NCI-H510A (cell line): ENCODE measurements around the gene MIEN1.
"Not testable (repeated sequence)": the region's sequence is repeated elsewhere in the genome, so short reads cannot be mapped to it uniquely, and the experiment has no call there.

Source experiments
- DNase-seq: peaks from one replicate; lab custom pipeline; 2025; lab: John Stamatoyannopoulos, UW

The MIEN1 gene

DNA sequence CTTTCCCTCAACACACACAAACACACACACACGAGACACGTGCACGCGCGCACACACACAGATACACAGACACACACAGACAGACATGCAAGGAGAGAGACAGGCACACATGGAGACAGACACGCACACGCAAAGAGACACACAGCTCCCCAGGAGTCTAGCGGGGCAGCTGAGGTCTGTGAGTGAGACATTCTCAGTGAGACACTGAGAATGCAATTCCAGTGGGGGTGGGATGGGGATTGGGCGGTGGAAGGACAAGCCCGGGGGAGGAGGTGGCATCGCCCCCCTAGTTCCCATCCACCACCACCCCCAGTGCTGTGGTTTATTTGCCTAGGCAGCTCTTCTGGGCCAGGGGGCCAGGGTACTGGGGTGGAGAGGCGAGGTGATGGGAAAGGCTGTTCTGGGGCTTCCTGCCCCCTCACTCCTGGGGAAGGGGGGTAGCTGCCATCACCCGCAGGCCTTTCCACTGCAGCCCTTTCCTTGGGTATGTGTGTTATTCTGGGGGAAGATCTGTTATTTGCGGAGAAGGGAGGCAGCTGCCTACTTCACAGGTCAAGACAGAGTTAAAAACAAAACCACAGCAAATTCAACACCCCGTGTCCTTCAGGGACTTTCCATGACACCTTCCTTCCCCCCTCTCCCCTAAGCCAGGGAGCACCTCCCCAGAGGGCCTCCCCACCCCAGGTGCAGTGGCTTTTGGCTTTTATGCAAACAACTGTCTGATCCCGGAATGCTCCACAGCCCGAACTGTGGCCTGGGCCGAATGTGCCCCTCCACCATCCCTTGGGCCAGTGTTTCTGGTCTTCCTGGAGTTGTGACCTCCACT, 25.4 kb upstream of the MIEN1 start:
- DNase-seq = no peak

DNA sequence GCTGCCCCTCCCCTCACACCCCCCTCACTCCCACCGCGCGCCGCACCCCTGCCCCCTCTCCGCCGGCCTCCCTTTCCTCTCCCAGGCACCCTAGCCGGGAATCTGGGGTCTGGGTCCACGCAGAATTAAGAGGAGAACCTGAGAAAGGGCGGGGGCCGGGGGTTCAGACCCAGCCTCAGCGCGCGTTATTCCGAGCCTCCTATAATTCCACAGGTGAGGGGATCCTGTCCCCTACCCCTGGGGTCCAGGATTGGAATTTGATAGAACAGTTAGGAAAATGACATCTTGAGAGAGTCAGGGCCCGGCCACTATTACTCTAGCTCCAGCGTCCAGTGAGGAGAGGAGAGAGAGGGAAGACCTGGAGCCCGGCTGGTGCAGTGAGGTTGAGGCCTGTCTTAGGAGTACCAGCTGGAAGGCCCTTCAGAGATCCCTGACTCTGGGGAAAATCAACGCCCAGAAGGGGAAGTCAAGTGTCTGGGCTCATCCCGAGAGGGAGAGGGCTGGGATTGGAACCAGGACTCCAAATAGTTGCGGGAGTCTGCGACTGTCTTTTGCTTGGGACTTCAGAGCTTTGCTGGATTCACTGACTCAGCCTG, 24.7 kb upstream of the MIEN1 start:
- DNase-seq = no peak

GRCh38 chr17:39754161-39754957, 24.0 kb upstream of the MIEN1 start:
- peak; percentile 87 for DNase-seq

DNA sequence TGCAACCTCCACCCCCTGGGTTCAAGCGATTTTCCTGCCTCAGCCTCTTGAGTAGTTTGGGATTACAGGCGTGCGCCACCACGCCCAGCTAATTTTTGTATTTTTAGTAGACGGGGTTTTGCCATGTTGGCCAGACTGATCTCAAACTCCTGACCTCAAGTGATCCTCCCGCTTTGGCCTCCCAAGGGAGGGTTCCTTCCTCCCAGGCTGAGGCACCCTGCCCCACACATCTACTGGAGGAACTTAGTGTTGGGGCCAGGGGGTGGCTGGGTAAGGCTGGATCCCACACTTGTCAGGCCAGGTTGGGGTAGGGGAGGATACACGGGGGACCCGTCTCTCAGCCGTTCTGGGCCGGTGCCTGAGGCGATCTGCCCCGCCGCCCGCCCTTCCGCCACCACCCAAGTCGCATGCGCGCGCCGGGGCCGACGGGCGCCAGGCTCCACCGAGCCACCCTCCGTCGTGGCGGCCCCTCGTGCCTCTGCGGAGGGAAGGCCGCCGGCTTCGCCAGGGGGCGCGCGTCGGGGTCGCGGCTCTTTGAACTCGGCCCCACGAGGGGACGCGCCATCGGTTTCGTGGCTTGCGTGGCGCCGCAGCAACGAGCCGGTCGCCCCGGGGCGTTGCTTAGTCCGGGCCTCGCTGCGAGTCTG, 23.3 kb upstream of the MIEN1 start:
- DNase-seq = peak; percentile 34

DNA sequence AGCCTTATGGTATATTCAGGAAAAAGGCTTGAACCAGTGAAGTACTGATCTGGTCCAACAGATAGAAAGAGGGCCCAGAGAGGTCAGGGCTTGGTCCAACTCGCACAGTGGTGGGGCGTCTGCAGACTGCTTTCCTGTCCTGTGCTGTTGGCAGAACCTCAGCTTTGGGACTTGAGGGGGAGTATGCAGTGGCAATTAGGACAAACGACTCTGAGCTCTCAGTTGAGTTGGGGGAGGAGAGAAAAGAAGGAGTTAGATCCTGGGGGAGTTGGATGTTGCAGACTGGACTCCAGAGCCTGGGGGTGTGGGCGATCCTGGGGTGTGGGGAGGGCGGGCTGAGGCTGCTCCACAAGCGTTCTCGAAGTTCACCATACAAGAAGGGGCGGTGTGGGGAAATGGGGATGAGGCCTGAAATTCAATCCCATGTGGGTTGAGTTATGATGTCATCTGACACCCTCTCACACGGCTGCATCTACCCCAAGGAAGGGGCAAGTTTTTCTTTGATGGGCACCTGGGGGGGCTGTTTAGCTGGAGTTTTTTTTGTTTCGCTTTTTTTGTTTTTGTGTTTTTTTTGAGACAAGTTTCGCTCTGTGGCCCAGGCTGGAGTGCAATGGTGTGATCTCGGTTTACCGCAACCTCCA, 22.0 kb upstream of the MIEN1 start:
- no peak for DNase-seq

- DNase-seq = no peak
These were observed 21.3 kb upstream of the MIEN1 start for GRCh38 chr17:39751637-39752036.

DNA sequence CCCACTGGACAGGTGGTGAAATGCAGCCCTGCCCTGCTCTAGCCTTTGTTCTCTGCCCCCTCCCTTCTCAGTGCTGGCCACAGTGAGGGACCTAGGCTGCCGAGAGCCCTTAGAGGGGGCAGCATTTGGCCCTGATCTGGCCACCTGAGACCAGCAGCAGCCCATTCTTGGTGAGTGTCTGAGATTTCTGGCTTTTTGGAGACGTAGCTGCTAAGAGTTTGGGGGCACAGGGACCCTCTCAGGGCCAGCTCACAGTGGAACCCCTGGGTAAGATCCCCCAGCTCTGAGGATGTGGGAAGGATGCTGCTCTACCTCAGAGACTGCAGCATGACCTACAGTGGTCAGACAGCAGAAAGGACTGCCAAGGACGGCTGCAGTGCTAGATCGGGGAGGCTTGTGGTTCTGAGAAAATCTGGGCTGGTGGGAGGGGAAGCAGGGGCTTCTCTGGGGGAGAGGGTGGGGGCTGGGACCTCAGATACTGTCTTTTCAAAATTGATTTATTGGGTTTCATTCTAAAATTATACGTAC, 20.7 kb upstream of the MIEN1 start:
- no peak for DNase-seq

DNA sequence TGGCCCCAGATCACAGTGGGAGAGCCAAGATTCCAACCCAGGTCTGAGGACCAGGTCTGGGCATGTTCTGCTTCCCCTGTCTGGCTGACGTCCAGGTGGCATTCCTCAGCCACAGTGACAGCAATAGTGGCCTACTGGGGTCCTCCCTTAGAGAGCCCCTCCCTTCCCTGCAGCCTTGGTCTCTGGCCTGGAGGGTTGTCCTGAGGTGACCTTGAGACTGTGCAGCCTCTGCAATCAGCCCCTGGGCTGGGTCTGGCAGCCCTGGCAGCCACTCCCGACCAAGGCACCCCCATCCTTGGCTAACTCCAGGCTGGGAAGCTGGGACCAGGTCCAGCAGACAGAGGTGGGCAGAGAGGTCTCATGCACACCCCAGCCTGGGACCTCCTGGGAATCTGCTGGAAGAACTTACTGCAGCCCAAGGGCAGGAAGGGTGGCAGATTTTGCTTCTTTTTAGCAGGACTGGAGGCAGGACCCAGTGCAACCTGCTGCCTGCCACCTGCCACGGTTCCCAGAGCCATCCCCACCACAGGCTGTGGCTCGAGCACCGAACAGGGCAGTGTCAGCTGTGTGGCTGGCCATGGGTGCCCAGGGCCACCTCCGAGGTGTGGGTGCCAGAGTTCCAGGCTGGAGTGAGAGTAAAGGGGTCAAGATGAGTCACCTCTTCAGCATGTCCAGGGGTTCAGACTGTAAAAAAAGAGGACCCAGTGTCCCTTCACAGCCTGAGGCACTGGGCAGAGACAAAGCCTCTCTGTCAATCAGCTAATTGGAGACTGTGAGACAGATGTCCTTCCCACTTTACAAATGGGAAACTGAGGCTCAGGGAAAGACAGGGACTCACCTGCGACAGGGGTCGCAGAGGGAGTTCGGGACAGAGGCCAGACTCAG, 20.0 kb upstream of the MIEN1 start:
- no peak for DNase-seq

GRCh38 chr17:39748444-39749034, 18.2 kb upstream of the MIEN1 start:
- DNase-seq = not testable (repeated sequence)

DNA sequence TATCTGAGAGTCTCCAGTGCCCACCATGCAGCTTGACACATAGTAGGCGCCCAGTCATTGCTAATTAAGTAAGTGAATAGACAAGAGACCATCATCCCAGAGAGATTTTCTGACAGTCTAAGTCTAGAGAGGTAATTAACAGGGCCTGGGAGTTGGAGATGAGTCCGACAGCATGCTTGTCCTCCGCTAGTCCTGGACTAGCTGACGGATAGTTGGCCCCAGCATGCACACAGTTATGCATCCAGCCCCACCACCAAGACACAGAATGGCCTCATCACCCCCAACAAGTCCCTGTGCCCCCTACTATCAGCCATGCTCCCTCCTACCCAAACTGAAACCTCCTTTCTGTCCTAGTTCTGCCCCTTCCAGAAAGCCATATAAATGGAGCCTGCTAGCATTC, 17.4 kb upstream of the MIEN1 start:
- DNase-seq = no peak

- DNase-seq = no peak
These were observed 15.8 kb upstream of the MIEN1 start for GRCh38 chr17:39746145-39746461.

DNA sequence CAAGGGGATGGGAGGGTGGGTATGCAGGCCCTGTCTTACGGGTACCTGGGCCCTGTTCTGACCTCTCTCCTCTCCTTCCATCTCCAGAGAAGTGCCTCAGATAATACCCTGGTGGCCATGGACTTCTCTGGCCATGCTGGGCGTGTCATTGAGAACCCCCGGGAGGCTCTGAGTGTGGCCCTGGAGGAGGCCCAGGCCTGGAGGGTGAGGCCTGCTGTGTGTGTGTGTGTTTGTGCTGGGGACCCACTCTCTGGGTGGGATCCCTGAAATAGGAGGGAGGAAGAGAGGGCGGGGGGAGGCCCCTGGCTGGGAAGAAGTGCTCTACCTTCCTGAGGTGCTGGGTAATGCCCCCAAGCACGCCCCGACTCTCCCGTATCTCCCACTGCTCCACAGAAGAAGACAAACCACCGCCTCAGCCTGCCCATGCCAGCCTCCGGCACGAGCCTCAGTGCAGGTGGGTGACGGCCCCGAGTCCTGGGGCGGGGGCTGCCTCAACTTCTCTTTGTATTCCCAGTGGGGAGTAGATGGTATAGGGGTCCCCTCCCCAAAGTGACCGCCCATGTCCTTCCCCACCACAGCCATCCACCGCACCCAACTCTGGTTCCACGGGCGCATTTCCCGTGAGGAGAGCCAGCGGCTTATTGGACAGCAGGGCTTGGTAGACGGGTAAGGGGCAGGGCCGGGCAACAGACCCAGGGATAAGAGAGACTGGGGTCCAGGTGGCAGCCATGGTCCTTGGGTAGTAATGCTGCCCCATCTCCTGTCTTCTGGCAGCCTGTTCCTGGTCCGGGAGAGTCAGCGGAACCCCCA, 15.2 kb upstream of the MIEN1 start:
- no peak for DNase-seq

GRCh38 chr17:39744836-39745215, 14.5 kb upstream of the MIEN1 start:
- no peak for DNase-seq

DNA sequence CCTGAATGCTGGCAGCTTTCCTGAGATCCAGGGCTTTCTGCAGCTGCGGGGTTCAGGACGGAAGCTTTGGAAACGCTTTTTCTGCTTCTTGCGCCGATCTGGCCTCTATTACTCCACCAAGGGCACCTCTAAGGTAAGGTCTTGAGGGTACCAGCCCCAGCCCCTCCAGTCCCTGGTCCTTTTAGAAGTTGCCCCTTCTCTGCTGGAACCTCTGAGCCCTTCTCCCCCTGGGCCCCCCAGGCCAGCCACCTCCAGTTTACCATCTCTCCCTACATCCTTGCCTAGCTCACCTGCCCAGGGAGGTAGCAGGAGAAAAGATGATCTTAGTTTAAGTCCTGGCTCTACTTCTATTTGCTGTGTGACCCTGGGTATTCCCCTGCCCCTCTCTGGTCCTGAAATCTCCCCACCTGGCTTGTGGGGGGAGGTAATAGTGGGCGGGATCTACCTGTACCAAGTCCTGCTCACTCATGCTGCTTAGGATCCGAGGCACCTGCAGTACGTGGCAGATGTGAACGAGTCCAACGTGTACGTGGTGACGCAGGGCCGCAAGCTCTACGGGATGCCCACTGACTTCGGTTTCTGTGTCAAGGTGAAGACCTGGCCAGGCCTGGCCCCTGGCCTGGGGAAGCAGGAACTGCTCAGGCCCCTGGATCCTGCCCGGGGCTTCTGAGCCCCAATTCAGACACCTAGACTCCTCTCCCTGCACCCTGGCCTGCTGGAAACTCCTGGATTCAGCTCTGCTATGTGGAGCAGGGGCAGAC, 13.9 kb upstream of the MIEN1 start:
- DNase-seq = no peak

DNA sequence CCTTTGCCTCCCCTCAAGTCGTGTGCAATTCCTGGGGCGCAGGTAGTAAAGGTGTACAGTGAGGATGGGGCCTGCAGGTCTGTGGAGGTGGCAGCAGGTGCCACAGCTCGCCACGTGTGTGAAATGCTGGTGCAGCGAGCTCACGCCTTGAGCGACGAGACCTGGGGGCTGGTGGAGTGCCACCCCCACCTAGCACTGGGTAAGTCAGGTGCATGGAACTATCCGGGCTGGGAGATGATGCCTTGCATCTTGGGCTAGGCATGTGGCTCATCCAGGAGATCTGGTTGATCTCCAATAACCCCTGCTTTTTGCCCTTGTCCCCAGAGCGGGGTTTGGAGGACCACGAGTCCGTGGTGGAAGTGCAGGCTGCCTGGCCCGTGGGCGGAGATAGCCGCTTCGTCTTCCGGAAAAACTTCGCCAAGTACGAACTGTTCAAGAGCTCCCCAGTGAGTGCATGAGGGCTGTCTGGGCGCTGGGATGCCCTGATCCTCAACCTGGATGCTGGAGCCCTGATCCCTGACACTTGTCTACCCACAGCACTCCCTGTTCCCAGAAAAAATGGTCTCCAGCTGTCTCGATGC, 12.6 kb upstream of the MIEN1 start:
- no peak for DNase-seq

- DNase-seq = no peak
These were observed 12.0 kb upstream of the MIEN1 start for GRCh38 chr17:39742126-39742855.

GRCh38 chr17:39740357-39741111, 10.2 kb upstream of the MIEN1 start:
- peak; percentile 39 for DNase-seq
